ENCODE results near the gene NEU4.
"Not testable (repeated sequence)": the region's sequence is repeated elsewhere in the genome, so short reads cannot be mapped to it uniquely, and the experiment has no call there.

NEU4 gene

DNA sequence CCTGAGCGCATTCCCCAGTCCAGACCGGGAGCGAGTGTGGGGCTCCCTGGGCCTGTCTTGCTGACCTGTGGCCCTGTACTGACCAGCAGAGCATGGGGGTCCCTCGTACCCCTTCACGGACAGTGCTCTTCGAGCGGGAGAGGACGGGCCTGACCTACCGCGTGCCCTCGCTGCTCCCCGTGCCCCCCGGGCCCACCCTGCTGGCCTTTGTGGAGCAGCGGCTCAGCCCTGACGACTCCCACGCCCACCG, 5.3 kb downstream of the NEU4 start:
- no peak for DNase-seq

GRCh38 chr2:241814643-241815476, 5.9 kb downstream of the NEU4 start:
- no peak for DNase-seq

DNA sequence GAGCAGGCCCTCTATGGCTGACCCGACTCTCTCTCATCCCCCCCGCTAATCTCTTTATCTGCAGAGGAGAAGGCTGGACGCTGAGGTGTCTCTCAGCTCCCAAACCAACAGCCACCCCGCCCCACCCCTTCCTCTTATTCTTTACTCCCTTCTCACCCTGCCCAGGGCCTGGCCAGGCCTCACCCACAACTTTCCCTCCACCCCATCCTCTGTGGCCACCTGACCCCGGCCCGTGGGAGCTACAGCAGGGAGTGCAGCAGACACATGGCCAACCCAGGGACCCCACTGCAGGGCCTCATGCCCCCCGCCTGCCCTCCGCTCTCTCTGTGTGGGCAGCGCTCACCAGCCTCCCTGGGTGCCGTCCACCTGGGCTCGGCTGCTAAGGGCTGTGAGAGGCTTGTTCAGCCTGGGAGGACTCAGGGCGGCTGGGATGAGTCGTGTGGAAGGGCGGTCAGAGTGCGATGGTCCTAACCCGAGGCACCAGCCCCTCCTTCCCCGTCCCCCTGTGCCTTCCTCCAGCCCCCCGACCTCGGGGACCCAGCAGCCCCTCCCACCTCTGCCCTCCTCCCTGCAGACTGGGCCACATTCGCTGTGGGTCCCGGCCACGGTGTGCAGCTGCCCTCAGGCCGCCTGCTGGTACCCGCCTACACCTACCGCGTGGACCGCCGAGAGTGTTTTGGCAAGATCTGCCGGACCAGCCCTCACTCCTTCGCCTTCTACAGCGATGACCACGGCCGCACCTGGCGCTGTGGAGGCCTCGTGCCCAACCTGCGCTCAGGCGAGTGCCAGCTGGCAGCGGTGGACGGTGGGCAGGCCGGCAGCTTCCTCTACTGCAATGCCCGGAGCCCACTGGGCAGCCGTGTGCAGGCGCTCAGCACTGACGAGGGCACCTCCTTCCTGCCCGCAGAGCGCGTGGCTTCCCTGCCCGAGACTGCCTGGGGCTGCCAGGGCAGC, 6.8 kb downstream of the NEU4 start:
- no peak for DNase-seq

DNA sequence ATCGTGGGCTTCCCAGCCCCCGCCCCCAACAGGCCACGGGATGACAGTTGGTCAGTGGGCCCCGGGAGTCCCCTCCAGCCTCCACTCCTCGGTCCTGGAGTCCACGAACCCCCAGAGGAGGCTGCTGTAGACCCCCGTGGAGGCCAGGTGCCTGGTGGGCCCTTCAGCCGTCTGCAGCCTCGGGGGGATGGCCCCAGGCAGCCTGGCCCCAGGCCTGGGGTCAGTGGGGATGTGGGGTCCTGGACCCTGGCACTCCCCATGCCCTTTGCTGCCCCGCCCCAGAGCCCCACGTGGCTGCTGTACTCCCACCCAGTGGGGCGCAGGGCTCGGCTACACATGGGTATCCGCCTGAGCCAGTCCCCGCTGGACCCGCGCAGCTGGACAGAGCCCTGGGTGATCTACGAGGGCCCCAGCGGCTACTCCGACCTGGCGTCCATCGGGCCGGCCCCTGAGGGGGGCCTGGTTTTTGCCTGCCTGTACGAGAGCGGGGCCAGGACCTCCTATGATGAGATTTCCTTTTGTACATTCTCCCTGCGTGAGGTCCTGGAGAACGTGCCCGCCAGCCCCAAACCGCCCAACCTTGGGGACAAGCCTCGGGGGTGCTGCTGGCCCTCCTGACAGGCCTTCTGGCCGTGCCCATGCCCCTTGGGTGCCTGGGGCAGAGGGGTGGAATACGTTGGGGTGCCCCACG, 7.6 kb downstream of the NEU4 start:
- no peak for DNase-seq

DNA sequence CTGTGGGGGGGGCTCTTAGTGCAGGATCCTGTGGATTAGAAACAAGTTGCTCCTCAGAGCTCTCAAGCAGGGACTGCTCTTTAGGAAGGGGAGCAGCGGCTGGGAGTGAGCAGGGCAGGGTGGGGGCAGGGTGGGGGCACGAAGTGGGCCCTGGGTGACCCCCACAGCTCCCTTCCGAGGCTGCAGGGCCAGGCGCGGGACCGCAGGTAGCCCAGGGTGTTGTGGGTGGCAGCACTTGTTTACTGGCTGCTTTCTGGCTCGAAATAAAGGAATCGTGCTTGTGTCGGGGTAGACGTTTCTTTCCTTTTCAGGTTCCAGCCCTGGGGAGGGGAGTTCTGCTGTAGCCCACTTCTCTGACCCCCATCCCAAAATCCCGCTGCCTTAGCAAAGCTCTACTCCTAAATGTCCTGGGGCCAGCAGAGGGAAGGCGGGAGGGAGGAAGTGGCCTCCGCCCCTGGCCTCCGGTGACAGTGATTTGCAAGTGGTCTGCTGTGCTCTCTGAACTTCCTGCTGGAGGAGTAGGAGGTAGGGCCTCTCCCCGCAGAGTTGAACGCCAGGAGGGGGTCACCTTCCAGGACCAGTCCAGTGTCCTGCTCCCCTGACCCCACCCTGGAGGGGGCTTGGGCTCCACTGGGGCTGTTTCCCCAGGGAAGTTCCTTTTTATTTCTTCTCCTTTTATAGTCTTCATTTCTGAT, 8.3 kb downstream of the NEU4 start:
- peak; percentile 16 for DNase-seq

DNA sequence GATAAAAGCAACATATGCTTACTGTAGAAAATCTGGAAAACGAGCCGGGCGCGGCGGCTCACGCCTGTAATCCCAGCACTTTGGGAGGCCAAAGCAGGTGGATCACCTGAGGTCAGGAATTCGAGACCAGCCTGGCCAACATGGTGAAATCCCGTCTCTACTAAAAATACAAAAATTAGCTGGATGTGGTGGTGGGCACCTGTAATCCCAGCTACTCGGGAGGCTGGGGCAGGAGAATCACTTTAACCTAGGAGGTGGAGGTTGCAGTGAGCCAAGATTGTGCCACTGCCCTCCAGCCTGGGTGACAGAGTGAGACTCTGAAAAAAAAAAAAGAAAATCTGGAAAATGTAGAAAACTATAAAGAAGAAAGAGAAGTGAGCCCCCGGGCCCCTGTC, 8.8 kb downstream of the NEU4 start:
- DNase-seq: not testable (repeated sequence)

DNA sequence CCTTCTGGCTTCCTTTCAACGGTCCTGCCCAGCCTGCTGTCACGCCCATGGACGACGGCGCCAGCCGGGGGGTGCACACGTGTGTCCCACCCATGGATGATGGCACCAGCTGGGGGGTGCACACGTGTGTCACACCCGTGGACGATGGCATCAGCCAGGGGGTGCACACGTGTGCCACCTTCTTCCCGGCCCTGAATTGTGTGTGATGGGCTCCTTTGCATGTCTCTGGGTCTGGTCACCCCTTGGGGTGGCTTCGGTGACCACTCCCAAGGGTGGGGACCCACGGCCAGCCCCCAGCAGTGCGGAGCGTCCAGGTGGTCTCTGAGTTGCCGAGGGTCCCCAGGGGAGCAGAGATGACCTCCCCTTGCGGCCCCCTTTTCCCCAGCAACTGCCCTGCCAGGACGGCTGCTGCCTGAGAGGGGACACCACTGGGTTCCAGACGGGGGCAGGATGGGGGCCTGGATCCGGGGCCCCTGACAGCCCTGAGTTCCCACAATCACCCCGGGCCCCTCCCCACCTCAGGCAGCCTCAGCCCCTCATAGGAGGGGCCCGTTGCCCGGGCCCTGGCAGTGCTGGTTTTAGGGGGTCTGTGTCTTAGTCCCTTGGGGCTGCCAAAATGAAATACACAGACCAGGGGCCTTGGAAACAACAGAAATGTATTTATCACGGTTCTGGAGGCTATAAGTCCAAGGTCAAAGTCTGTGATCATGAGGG, 9.4 kb downstream of the NEU4 start:
- DNase-seq: peak in 1 of 2 experiments; percentile 10

- no peak for DNase-seq
Observed at GRCh38 chr2:241818943-241819270, 9.9 kb downstream of the NEU4 start.

- peak in 1 of 2 experiments; percentile 14 for DNase-seq
Observed at GRCh38 chr2:241819947-241820624, 11.1 kb downstream of the NEU4 start.

DNA sequence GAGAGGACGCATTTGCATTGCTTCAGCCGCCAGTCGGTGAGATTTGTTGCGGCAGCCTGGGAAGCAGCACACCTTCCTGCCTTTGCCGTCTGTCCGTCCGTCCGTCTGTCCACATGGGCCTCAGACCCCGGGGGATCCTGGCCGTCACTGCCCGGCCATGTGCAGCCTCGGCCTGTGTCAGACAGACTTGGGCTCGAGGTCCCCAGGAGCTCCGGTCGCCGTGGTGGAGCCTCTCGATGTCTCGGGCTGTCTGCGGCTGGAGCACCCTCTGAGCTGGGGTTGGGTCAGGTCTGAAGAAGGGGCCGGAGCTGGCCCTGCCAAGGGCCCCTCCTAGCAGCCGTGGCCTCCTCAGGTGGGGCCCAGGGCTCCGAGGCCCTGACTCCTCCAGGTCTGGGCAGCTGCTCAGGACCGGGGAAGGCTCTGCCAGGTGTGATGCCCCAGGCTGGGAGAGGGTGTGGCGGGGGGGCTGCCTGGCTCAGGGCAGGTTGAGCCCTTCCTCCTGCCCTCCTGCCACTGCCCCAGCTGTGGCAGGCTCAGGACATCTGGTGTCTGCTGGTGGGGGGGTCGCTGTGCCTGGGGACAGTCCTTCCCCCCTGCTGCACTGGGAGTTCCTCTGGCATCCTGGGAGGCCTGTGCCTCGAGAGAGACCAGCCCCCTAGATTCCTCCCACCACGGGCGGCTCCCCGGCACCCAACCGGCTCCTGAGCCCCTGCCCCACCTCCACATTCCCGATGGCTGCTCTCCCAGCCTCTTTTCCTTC, 11.8 kb downstream of the NEU4 start:
- peak; percentile 12 to 16 for DNase-seq

GRCh38 chr2:241821460-241822263, 12.7 kb downstream of the NEU4 start:
- DNase-seq: peak; percentile 23 to 37

- DNase-seq: peak in 1 of 2 experiments; percentile 14
Observed at GRCh38 chr2:241822264-241822623, 13.3 kb downstream of the NEU4 start.

DNA sequence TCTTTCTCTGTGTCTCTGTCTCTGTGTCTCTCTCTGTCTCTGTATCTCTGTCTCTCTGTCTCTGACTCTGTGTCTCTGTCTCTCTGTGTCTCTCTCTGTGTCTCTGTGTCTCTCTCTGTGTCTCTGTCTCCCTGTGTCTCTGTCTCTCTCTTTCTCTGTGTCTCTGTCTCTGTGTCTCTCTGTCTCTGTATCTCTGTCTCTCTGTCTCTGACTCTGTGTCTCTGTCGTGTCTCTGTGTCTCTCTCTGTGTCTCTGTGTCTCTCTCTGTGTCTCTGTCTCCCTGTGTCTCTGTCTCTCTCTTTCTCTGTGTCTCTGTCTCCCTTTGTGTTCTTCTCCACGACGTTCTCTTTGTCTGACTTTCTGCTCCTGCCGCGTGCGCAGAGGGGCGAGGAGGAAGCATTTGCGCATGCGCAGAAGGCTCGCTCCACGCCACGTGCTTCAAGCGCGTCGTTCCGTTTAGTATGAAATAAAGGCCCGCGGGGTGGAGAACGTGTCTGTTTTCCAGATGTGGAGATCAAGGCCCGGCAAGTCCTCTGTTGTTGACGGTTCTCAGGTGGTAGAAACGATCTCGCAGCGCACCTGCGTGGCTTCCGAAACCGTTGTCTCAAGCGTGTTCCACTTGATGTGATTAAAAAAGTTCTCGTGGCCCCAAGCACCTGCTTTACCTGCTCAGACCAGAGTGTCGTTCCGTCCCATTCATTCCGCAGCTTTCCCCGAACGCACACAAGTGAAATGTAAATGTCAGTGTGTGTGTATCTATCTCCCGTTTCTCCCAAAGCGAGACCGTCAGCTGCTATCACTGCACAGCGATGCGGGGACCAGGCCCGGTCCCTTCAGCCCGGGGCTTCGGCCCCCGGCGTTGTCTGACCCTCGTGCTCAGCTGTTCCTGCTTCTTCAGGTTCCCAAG, 14.8 kb downstream of the NEU4 start:
- peak; percentile 13 to 14 for DNase-seq

DNA sequence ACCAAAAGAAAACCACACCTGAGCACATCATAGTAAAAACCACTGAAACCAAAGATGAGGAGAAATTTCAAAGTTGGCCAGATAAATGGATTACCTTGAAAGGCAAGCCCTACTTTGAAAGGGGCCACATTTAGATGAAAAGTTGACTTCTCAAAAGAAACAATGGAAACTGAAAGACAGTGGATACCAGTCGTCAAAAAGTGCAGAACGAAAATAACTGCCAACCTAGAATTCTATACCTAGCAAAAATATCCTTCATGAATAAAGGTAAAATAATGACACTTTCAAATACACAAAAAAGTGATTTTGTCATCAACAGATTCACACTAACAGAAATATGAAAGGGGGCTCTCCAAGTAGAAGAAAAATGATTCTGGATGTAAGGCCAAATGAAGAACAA, 18.4 kb downstream of the NEU4 start:
- DNase-seq: no peak

DNA sequence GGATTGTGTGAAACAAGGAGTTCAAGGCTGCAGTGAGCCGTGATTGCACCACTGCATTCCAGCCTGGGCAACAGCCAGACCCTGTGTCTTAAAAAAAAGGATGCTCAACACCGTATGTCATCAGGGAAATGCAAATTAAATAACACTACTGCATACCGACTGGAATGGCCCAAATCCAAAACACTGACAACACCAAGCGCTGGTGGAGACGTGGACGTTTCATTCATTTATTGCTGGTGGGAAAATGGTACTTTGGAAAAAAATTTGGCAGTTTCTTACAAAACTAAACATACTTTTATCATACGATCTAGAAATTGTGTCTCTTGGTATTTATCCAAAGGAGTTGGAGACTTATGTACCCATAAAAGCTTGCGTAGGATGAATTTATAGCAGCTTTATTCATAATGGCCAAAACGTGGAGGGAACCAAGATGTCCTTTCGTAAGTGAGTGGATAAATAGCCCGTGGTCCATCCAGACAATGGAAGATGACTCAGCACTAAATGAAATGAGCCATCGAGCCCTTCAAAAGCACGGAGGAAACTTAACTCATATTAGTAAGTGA, 24.2 kb downstream of the NEU4 start:
- DNase-seq: no peak

DNA sequence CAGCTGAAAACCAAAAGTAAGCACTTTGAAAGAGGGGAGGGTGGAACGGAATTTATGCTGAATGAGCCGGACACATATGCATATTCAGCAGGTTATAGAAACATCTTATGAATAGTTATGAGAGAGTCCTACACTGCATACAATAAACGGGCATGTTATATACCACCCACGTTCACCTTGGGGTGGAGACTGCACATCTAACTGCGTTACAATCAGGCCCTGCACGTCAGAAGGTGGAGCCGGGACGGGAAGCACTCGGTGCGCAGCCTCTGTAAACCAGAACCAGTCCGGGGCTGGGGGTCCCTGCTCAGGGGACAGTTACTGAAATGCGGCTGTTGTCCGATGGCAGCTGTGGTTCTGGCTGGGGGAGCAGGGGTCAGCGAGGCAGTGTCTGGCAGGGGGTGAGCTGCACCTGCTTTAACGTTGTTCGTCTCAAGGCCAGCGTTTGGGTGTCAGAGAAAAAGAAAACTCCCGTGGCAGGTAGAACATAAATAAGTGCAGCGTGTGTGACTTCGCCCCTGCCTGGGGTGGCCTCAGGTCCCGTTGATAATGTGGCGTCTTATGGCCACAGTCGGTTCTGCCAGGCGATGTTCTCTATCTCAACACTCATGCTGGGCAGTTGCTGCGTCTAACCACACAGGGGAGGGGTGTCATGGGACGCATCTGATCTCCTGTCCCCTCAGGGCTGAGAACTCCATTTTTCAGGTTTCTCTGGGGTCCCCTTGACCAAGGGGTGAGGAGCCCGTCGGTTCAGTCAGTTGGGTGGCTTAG, 24.9 kb downstream of the NEU4 start:
- DNase-seq: peak in 1 of 2 experiments; percentile 15

GRCh38 chr2:241834527-241835210, 25.7 kb downstream of the NEU4 start:
- DNase-seq: no peak
